Omental fat pad (tissue), 4 donors: ENCODE data around the gene RSRC2. TPM values are rescaled to one million over a fixed set of nuclear protein-coding genes. Genes with fewer than 3 reads are reported as not detected.

Source experiments
- ATAC-seq: fragments of 150-250 bp; one replicate; pipeline ENCODE4 v1.9.1; 2016; ENCODE audit warnings: mild to moderate bottlenecking, moderate library complexity; ENCODE audit not compliant: low FRiP score
- DNase-seq: peaks from one replicate; pipeline ENCODE4 v3.0.0-alpha.2; 2019; ENCODE audit warnings: low spot score
- total RNA-seq, 4 donors: library from RNA; depleted of rRNA; stranded (reverse); fragments of >200 nt; gene quantifications; one replicate each; pipeline ENCODE4 v1.1.0, GENCODE V29; 2016
- TF ChIP-seq, protein P1 (sequence below), 3 donors: fragments of 450-650 bp; IDR thresholded peaks; one replicate each; pipeline ENCODE4 v1.5.1; 2016 to 2017; ENCODE audit warnings: antibody characterized with exemption in 3 of 3, mild to moderate bottlenecking in 3 of 3, moderate library complexity in 2 of 3

RSRC2 gene
- total RNA-seq, 4 donors from 2014 or later = 59.4 to 126 (median 100.0) TPM

DNA sequence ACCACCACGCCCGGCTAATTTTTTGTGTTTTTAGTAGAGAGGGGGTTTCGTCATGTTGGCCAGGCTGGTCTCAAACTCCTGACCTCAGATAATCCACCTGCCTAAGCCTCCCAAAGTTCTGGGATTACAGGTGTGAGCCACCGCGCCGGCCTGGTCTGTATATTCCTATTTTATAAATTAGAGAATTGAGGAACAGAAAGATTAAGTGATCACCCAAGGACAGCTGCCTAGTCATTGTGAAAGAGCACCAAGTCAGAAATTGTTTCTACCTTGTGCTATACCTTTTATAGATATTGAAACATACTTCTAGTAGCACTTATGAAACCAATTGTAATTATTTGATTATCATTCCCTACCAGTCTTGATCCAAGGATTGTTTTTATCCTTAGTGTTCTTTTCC, 2.3 kb upstream of the RSRC2 start:
- no peak for DNase-seq
- TF ChIP-seq, protein P1, sequence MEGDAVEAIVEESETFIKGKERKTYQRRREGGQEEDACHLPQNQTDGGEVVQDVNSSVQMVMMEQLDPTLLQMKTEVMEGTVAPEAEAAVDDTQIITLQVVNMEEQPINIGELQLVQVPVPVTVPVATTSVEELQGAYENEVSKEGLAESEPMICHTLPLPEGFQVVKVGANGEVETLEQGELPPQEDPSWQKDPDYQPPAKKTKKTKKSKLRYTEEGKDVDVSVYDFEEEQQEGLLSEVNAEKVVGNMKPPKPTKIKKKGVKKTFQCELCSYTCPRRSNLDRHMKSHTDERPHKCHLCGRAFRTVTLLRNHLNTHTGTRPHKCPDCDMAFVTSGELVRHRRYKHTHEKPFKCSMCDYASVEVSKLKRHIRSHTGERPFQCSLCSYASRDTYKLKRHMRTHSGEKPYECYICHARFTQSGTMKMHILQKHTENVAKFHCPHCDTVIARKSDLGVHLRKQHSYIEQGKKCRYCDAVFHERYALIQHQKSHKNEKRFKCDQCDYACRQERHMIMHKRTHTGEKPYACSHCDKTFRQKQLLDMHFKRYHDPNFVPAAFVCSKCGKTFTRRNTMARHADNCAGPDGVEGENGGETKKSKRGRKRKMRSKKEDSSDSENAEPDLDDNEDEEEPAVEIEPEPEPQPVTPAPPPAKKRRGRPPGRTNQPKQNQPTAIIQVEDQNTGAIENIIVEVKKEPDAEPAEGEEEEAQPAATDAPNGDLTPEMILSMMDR (IDR thresholded peaks at IDR 0.05) = no peak
- ATAC-seq = no peak

GRCh38 chr12:122528582-122528981, 1.8 kb upstream of the RSRC2 start:
- no peak for DNase-seq
- no peak for ATAC-seq
- TF ChIP-seq, protein P1 (IDR thresholded peaks at IDR 0.05) = no peak

DNA sequence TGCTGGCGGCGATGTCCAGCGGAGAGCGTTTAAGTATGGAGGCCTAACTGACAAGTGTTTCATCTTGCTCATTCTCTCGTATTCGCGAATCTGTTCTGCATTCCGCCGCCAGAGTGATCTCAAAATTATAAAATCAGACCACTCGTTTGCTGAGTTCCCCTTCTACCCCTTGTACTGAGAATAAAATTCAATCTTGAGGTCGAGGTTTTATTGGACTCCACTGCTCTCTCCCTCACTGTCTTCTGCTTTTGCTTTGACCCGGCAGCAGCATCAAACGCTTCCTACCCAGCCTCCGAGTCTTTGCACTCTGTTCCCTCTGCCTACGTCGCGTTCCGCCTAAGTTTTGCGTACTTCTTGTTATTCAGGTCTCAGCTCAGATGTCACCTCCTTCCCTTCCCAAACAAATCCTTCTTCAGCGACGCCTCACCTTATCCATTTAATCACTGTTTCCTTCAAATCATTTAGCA, 775 bp upstream of the RSRC2 start:
- DNase-seq (no peak), ATAC-seq (no peak)
- TF ChIP-seq, protein P1 (IDR thresholded peaks at IDR 0.05) = no peak

DNA sequence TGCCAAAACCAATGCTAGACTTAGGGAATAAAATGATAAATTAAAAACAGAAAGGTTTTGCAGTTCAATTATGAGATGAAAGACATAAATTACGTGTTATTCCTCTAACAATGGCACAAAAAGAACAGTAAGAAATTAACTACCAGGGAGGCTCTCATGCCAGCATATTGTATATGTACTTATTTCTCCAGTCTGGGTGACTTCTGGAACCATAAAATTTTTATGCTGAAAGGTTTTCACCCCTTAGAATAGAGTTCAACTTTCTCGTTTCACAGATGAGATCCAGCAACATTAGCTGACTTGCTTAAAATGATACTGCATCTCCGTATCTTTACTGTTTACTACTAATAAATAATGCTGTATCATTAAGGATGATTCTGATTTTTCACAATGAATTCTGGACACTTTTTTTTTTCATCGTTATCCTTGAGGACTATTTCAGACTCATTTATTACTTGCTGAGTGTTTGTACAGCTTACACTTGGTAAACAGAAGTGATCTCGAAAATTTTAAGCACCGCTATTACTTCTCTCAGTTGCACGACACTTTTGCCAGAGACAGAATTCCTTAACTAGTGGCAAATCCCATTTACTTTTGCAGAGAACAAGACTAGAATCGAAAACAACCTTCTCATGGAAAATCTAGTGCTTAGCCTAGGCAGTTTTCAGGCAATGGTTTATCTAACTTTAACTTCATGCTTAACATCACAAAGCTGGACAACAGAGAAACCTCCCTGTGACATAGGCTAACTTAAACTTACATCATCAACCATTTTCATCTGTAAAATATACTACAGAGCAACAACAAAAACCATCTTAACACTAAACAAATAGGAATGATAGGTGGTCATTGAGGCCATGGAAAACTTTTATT, 2.7 kb downstream of the RSRC2 start:
- TF ChIP-seq, protein P1 (IDR thresholded peaks at IDR 0.05) = no peak
- no peak for ATAC-seq

GRCh38 chr12:122523280-122523679, 3.5 kb downstream of the RSRC2 start:
- ATAC-seq = no peak

More for the DNA sequence above, 2.7 kb downstream of the RSRC2 start:
- DNase-seq = no peak

DNA sequence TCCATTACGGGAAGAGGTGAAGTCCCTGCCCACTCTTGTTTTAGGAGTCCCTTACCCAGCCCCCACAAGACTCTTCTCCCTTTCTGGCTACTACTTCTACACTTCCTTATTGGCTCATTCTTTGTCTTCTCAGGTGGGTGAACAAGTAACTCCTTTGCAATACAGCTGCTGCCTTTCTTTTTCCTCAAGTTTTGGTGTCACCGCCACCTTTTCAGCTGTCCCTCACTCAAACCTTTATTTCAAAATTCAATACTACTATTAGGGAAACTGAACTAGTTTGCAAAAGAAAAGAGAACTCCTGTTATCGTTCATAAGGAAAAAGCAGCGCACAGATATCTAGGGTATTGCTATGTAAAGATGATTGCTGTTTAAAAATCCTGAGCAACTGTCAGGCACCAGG, 6.1 kb downstream of the RSRC2 start:
- TF ChIP-seq, protein P1 (IDR thresholded peaks at IDR 0.05) = no peak
- ATAC-seq (no peak), DNase-seq (no peak)

More at GRCh38 chr12:122523280-122523679, 3.5 kb downstream of the RSRC2 start:
- TF ChIP-seq, protein P1 (IDR thresholded peaks at IDR 0.05) = no peak
- no peak for DNase-seq

DNA sequence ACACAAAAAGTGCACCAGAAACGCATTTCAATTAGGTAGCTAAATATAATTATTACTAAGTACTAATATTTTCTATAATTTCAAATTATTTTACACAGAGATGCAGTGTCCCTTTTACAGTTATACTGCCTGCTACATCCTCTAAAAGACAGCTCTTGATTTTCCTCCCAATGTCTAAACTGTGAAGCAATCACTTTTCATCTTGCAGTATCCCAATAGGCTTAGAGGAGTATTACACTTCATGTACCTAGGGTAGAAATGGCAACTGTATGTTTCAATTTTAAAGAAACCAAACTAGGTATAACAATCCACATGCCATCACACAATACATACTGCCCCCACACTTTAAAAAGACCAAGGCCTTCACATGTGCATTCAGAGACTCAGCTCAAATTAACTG, 7.3 kb downstream of the RSRC2 start:
- no peak for ATAC-seq
- no peak for DNase-seq
- TF ChIP-seq, protein P1 (IDR thresholded peaks at IDR 0.05) = no peak
